Measurements from ENCODE around the gene TRAF7. TPM values are rescaled to one million over a fixed set of nuclear protein-coding genes. Genes with fewer than 3 reads are reported as not detected.
"Not testable (repeated sequence)": the region's sequence is repeated elsewhere in the genome, so short reads cannot be mapped to it uniquely, and the experiment has no call there.

The TRAF7 gene
- total RNA-seq, 2 experiments from 2014 or later: 77.1 to 80.3 TPM

GRCh38 chr16:2124694-2125444, 30.7 kb upstream of the TRAF7 start:
- H3K27ac Mint-ChIP-seq; POLR2A ChIA-PET; H3K9me3 Mint-ChIP-seq; H3K4me3 Mint-ChIP-seq; intact Hi-C loops (cut with micrococcal nuclease); H3K27me3 Mint-ChIP-seq; H3K4me1 Mint-ChIP-seq (ENCODE audit: low read depth); DNase-seq; H3K36me3 Mint-ChIP-seq; CTCF ChIA-PET: not testable (repeated sequence)

DNA sequence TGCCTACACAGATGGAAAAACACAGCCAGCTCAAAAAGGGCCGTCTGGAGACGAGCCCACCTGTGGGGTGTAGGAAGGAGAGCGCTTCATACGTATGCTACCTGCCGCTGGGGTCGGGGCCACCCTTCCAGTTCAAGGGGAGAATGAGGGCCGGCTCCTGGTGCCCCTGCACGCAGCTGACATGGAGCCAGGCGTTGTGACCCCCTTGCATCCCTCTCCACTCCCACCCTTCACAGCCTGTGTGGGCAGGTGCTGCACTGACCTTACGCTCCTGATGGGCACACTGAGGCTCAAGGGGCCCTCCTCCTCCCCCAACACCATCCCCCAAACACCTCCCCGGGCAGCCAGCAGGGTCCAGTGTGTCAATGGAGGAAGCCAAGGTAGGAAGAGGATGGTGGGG, 30.0 kb upstream of the TRAF7 start:
- H3K36me3 Mint-ChIP-seq, CTCF ChIA-PET: not testable (repeated sequence)

GRCh38 chr16:2126161-2126743, 29.3 kb upstream of the TRAF7 start:
- intact Hi-C loops (cut with micrococcal nuclease); DNase-seq; H3K27ac Mint-ChIP-seq; H3K36me3 Mint-ChIP-seq; CTCF ChIA-PET; H3K4me1 Mint-ChIP-seq (ENCODE audit: low read depth); H3K4me3 Mint-ChIP-seq; H3K9me3 Mint-ChIP-seq; H3K27me3 Mint-ChIP-seq; POLR2A ChIA-PET: not testable (repeated sequence)

More for the DNA sequence above, 30.0 kb upstream of the TRAF7 start:
- H3K9me3 Mint-ChIP-seq; intact Hi-C loops (cut with micrococcal nuclease); POLR2A ChIA-PET; H3K27me3 Mint-ChIP-seq; H3K4me3 Mint-ChIP-seq; DNase-seq; H3K4me1 Mint-ChIP-seq (ENCODE audit: low read depth); H3K27ac Mint-ChIP-seq: not testable (repeated sequence)

GRCh38 chr16:2126928-2127556, 28.5 kb upstream of the TRAF7 start:
- POLR2A ChIA-PET; H3K27ac Mint-ChIP-seq; H3K27me3 Mint-ChIP-seq; H3K4me1 Mint-ChIP-seq (ENCODE audit: low read depth); intact Hi-C loops (cut with micrococcal nuclease); H3K4me3 Mint-ChIP-seq; H3K9me3 Mint-ChIP-seq; DNase-seq; H3K36me3 Mint-ChIP-seq; CTCF ChIA-PET: not testable (repeated sequence)

- CTCF ChIA-PET; POLR2A ChIA-PET; H3K36me3 Mint-ChIP-seq; H3K27ac Mint-ChIP-seq; H3K4me1 Mint-ChIP-seq (ENCODE audit: low read depth); H3K9me3 Mint-ChIP-seq; H3K4me3 Mint-ChIP-seq; H3K27me3 Mint-ChIP-seq; intact Hi-C loops (cut with micrococcal nuclease): not testable (repeated sequence)
- peak; percentile 38 for DNase-seq
Measured at GRCh38 chr16:2127630-2128280, 27.8 kb upstream of the TRAF7 start.

DNA sequence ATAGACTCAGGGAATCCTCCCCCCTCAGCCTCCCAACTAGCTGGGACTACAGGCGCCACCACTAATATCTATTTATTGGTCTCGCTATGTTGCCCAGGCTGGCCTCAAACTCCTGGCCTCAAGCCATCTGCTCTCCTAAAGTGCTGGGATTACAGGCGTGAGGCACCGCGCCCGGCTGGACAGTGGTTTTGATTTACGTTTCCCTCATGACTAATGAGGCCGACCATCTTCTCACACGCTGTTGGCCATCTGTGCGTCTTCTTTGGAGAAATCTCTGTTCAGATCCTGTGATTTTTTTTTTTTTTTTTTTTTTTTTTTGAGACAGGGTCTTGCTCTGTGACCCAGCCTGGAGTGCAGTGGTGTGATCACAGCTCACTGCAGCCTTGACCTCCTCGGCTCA, 26.3 kb upstream of the TRAF7 start:
- H3K4me1 Mint-ChIP-seq (ENCODE audit: low read depth); POLR2A ChIA-PET; CTCF ChIA-PET; DNase-seq; H3K9me3 Mint-ChIP-seq; intact Hi-C loops (cut with micrococcal nuclease); H3K27me3 Mint-ChIP-seq; H3K36me3 Mint-ChIP-seq; H3K27ac Mint-ChIP-seq; H3K4me3 Mint-ChIP-seq: not testable (repeated sequence)

DNA sequence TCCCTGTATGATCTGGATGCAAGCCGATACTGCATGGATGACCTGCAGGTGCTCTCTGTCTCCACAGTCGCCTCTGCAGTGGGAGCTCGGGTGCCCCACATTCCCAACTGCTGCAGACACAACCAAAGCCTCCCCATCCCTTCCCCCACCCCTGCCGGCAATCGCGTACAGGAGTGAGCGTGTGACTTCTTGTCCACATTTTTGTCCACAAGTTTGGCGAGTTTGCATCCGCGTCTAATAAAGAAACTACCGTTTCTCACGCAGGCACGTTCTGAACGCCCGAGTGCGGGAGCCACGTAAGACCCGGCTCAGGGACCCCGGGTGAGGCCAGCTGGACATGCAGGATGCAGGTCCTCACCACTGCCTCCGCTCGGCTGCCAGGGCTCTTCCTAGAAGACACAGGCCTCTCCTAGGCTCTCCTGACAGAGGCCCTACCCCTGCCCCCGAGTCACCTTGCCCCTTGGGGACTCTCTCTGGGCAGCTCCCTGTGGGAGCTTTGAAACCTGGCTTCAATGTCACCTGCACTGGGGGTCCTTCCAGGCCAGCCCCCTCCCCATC, 25.6 kb upstream of the TRAF7 start:
- not testable (repeated sequence) for H3K27me3 Mint-ChIP-seq; H3K4me1 Mint-ChIP-seq (ENCODE audit: low read depth)

DNA sequence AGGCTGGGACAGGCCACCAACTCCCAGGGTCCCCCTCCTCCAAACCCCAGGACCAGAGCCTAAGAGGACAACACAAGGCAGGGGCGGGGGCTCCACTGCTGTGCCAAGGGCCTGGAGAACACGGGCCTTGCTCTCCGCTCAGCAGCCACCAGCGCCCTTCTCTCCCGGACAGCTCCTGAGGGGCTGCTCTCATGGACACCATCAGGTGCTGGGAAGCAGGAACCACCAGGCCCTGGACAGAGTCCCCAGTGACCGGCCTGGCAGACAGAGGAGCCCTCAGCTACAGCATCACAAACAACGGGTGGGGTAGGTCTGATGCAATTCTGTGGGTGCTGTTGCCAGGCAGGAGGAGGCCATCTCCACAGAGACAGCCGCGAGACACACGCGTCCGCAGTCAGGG, 21.8 kb upstream of the TRAF7 start:
- DNase-seq; POLR2A ChIA-PET; intact Hi-C loops (cut with micrococcal nuclease); H3K27ac Mint-ChIP-seq; H3K27me3 Mint-ChIP-seq; CTCF ChIA-PET; H3K4me1 Mint-ChIP-seq (ENCODE audit: low read depth); H3K4me3 Mint-ChIP-seq; H3K36me3 Mint-ChIP-seq; H3K9me3 Mint-ChIP-seq: not testable (repeated sequence)

More for the DNA sequence above, 25.6 kb upstream of the TRAF7 start:
- H3K36me3 Mint-ChIP-seq; DNase-seq; H3K4me3 Mint-ChIP-seq; H3K27ac Mint-ChIP-seq; H3K9me3 Mint-ChIP-seq; intact Hi-C loops (cut with micrococcal nuclease); POLR2A ChIA-PET; CTCF ChIA-PET: not testable (repeated sequence)

GRCh38 chr16:2135071-2135470, 20.5 kb upstream of the TRAF7 start:
- peak overlapping the region; percentile 66 for H3K4me3 Mint-ChIP-seq
- H3K4me1 Mint-ChIP-seq (ENCODE audit: low read depth); H3K36me3 Mint-ChIP-seq; intact Hi-C loops (cut with micrococcal nuclease); H3K27ac Mint-ChIP-seq; POLR2A ChIA-PET; CTCF ChIA-PET; H3K27me3 Mint-ChIP-seq; H3K9me3 Mint-ChIP-seq: not testable (repeated sequence)
- peak; percentile 23 for DNase-seq

- Mint-ChIP-seq H3K27ac (peak within 1 kb of the TSS; percentile 90), H3K4me3 (peak within 1 kb of the TSS; percentile 88)
- CTCF ChIA-PET: interaction anchor here (1.1 to 1.2 kb wide), 3 partner anchors 10 to 113 kb away, joined by 4 to 5 read pairs (median 4); no protein-coding TSS in a partner anchor
- H3K27me3 Mint-ChIP-seq; H3K36me3 Mint-ChIP-seq; intact Hi-C loops (cut with micrococcal nuclease); H3K9me3 Mint-ChIP-seq; H3K4me1 Mint-ChIP-seq (ENCODE audit: low read depth): not testable (repeated sequence)
- POLR2A ChIA-PET: interaction anchor here (0.7 to 1.1 kb wide), 2 partner anchors 20 to 171 kb away, joined by 3 read pairs; partner anchors contain the start of genes RPS2 and TRAF7
- peak; percentile 98 for DNase-seq
Measured at GRCh38 chr16:2135770-2136490, 19.7 kb upstream of the TRAF7 start, which contains the start of gene PKD1. Gene PKD1 (minus strand): TSS chr16:2135898. CDS start chr16:2135689, 209 bp downstream.

GRCh38 chr16:2142942-2143877, 12.4 kb upstream of the TRAF7 start:
- DNase-seq: peak; percentile 29
- Mint-ChIP-seq H3K9me3 (no peaks in the 10 kb centered on the region), H3K27me3 (no peaks in the 10 kb centered on the region), H3K27ac (no peak overlapping the region), H3K4me1 (ENCODE audit: low read depth) (peaks cover 2% of the 10 kb centered on the region), H3K4me3 (no peak overlapping the region), H3K36me3 (no peaks in the 10 kb centered on the region)
- ChIA-PET CTCF (interaction anchor here (1.0 to 2.0 kb wide), 3 partner anchors 12 to 139 kb away, joined by 3 to 7 read pairs (median 4); partner anchors contain the start of gene TRAF7), POLR2A (interaction anchor here (4.8 kb wide), 1 partner anchor 11 kb away, joined by 26 read pairs; the partner anchor contains the start of gene TRAF7)
- intact Hi-C loops (cut with micrococcal nuclease): no loop called here

Data from activated CD4-positive, alpha-beta memory T cell treated with anti-CD3 and anti-CD28 coated beads for 36 hours (primary cell).